GM12878 (cell line): ENCODE data around the gene CMTM4.

Source experiments
- CEBPZ ChIP-seq: fragments of 150-350 bp; IDR thresholded peaks from 2 replicates; pipeline ENCODE4 v1.6.1; 2016; ENCODE audit warnings: low read depth, low read length
- CTCF ChIP-seq, 3 experiments: IDR thresholded peaks in 2 of 3; conservative IDR thresholded peaks in 1 of 3; 2 replicates each; pipeline ENCODE4 v1.5.1; 2011; ENCODE audit warnings: low read depth in 3 of 3, low read length in 3 of 3, mild to moderate bottlenecking in 3 of 3, control low read depth in 2 of 3, moderate library complexity in 2 of 3, inconsistent platforms in 1 of 3, mixed read lengths in 1 of 3; ENCODE audit not compliant: control insufficient read depth in 2 of 3, insufficient read depth in 1 of 3; ENCODE audit errors: extremely low read depth in 1 of 3
- EP300 ChIP-seq, 2 experiments: fragments of 150-350 bp in 1 of 2; IDR thresholded peaks; 2 replicates each; pipeline ENCODE4 v1.6.1; 2011 to 2012; ENCODE audit warnings: low read depth in 2 of 2, low read length in 2 of 2, borderline replicate concordance in 1 of 2, improper control_type of control experiment in 1 of 2, inconsistent platforms in 1 of 2; ENCODE audit not compliant: control insufficient read depth in 1 of 2
- REST ChIP-seq: IDR thresholded peaks from 2 replicates; pipeline ENCODE4 v1.6.1; 2012; ENCODE audit warnings: mild to moderate bottlenecking, low read depth, low read length
- TF ChIP-seq, protein P1 (sequence below): IDR thresholded peaks from 2 replicates; pipeline ENCODE4 v1.6.1; 2012; ENCODE audit warnings: low read depth, low read length, improper control_type of control experiment

DNA sequence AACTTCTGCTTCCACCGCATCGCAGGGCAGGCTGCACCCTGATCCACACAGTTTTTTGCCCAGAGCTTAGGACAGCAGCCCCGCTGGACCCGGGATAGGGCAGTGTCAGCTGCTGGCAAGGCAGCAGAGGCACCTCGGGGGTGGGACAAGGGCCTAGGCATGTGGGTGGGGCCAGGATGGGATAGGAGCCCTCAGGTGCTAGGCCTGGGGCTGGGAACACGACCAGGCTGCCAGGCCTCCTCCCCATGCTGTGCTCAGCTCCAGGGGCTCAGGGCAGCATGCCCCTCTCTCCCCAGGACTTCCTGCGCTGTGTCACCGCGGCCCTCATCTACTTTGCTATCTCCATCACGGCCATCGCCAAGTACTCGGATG lies 87.4 kb downstream of the CMTM4 start:
- TF ChIP-seq CTCF (IDR thresholded peaks at IDR 0.05 in 2 of 3, conservative IDR thresholded peaks at IDR 0.05 in 1 of 3; ENCODE audit: control insufficient read depth in 2 of 3, extremely low read depth in 1 of 3, insufficient read depth in 1 of 3, low read depth in 3 of 3, low read length in 3 of 3): no peak
- TF ChIP-seq CEBPZ: no peak
- TF ChIP-seq, protein P1, sequence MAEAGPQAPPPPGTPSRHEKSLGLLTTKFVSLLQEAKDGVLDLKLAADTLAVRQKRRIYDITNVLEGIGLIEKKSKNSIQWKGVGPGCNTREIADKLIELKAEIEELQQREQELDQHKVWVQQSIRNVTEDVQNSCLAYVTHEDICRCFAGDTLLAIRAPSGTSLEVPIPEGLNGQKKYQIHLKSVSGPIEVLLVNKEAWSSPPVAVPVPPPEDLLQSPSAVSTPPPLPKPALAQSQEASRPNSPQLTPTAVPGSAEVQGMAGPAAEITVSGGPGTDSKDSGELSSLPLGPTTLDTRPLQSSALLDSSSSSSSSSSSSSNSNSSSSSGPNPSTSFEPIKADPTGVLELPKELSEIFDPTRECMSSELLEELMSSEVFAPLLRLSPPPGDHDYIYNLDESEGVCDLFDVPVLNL: no peak
- TF ChIP-seq REST: no peak
- no peak for TF ChIP-seq EP300 (IDR thresholded peaks at IDR 0.05; ENCODE audit: borderline replicate concordance in 1 of 2, control insufficient read depth in 1 of 2, low read depth in 2 of 2, low read length in 2 of 2)
